SU-DHL-6 (cell line): ENCODE results near the gene PIK3C2G.

Experiments used
- H2AFZ ChIP-seq: fragments of 200-600 bp; sonication (generic); 2 replicates; pipeline ENCODE4 v1.6.1; 2014; ENCODE audit warnings: low read depth, mild to moderate bottlenecking, moderate library complexity, mixed read lengths, antibody characterized with exemption, low read length; ENCODE audit not compliant: severe bottlenecking
- H3F3A ChIP-seq: fragments of 200-600 bp; shearing (Covaris generic); 2 replicates; pipeline ENCODE4 v1.6.0; 2016; ENCODE audit warnings: antibody characterized with exemption, mild to moderate bottlenecking; ENCODE audit not compliant: insufficient read depth
- H3K27ac ChIP-seq: fragments of 200-600 bp; sonication (generic); 2 replicates; pipeline ENCODE4 v1.5.1; 2016; ENCODE audit warnings: low read depth, mild to moderate bottlenecking, low read length, moderate library complexity, mixed read lengths
- H3K27me3 ChIP-seq: fragments of 200-600 bp; sonication (generic), shearing (Covaris generic); 2 replicates; pipeline ENCODE4 v1.6.0; 2014; ENCODE audit warnings: mild to moderate bottlenecking, low read length
- H3K36me3 ChIP-seq: fragments of 200-600 bp; sonication (generic); 2 replicates; pipeline ENCODE4 v1.6.1; 2014; ENCODE audit warnings: mild to moderate bottlenecking, low read length, mixed read lengths
- H3K4me2 ChIP-seq: fragments of 300-600, 200-600 bp; shearing (Covaris generic), sonication (generic); 2 replicates; pipeline ENCODE4 v1.6.0; 2014; ENCODE audit warnings: low read length, low read depth, mild to moderate bottlenecking; ENCODE audit not compliant: poor library complexity, severe bottlenecking
- H3K4me3 ChIP-seq: fragments of 200-600 bp; sonication (generic); 2 replicates; pipeline ENCODE4 v1.5.1; 2014; ENCODE audit warnings: antibody characterized with exemption, low read length, mild to moderate bottlenecking, mixed read lengths; ENCODE audit not compliant: insufficient read depth, poor library complexity, severe bottlenecking
- H3K79me2 ChIP-seq: fragments of 200-600 bp; sonication (generic); 2 replicates; pipeline ENCODE4 v1.6.1; 2014; ENCODE audit warnings: mild to moderate bottlenecking, low read length, moderate library complexity; ENCODE audit not compliant: insufficient read depth
- H3K9ac ChIP-seq: fragments of 200-600 bp; sonication (generic); 2 replicates; pipeline ENCODE4 v1.7.0; 2014; ENCODE audit warnings: mild to moderate bottlenecking, low read length
- H3K9me2 ChIP-seq: fragments of 200-600 bp; sonication (generic); replicated peaks from 2 replicates; pipeline ENCODE4 v1.6.1; 2014; ENCODE audit warnings: low read length; ENCODE audit not compliant: insufficient read depth
- H3K9me3 ChIP-seq: fragments of 200-600 bp; sonication (generic); 2 replicates; pipeline ENCODE4 v1.6.1; 2014; ENCODE audit warnings: low read length, mixed read lengths; ENCODE audit not compliant: insufficient read depth
- H4K20me1 ChIP-seq: fragments of 200-600 bp; sonication (generic); 2 replicates; pipeline ENCODE4 v1.6.1; 2014; ENCODE audit warnings: low read depth, mild to moderate bottlenecking, antibody characterized with exemption, low read length, moderate library complexity, mixed read lengths
- CTCF ChIP-seq: fragments of 200-600 bp; sonication (generic); IDR thresholded peaks from one replicate; pipeline ENCODE4 v1.5.1; 2017; ENCODE audit warnings: antibody characterized with exemption, mild to moderate bottlenecking, low read length, moderate library complexity; ENCODE audit not compliant: insufficient read depth, poor library complexity, severe bottlenecking
- EZH2phosphoT487 ChIP-seq: fragments of 200-600 bp; sonication (generic), shearing (Covaris generic); conservative IDR thresholded peaks from 2 replicates; pipeline ENCODE4 v1.6.1; 2018; ENCODE audit warnings: mild to moderate bottlenecking, antibody characterized with exemption, low read length, moderate library complexity, mixed read lengths

The PIK3C2G gene

DNA sequence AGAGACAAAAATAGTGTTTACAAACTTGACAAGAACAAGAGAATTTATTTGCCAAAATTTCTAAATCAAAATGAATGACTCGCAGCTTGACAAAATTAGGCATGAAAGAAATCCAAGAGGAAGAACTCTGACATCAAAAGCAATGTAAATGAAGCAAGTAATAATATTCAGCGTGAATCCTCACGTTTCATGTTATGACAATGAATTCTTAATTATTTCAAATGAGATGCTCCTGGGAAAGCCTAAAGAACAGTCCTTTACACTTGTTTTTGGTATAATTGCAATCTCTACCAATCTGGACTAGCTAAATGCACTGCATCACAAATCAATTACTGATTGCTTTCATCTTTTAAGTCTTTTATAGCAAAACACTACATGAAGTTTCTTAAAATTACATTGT is 29.1 kb downstream of the PIK3C2G start:
- H3K4me2 ChIP-seq, result no peak overlapping the region
- no peak overlapping the region for H3K9ac ChIP-seq
- no peaks in the 10 kb centered on the region for H3K79me2 ChIP-seq
- no peaks in the 10 kb centered on the region for H3F3A ChIP-seq
- H3K9me2 ChIP-seq, result no peaks in the 10 kb centered on the region
- H3K9me3 ChIP-seq, result no peaks in the 10 kb centered on the region
- no peak overlapping the region for H2AFZ ChIP-seq
- no peak overlapping the region for H3K27ac ChIP-seq
- no peak overlapping the region for H3K4me3 ChIP-seq
- H4K20me1 ChIP-seq, result no peaks in the 10 kb centered on the region
- H3K36me3 ChIP-seq, result no peaks in the 10 kb centered on the region
- H3K27me3 ChIP-seq, result no peaks in the 10 kb centered on the region
- TF ChIP-seq CTCF (no peak), EZH2phosphoT487 (no peak)

GRCh38 chr12:18294889-18295288 is 33.6 kb downstream of the PIK3C2G start:
- Histone ChIP-seq H2AFZ (no peak overlapping the region), H3K9me3 (no peaks in the 10 kb centered on the region), H3F3A (no peaks in the 10 kb centered on the region), H3K27ac (no peak overlapping the region), H3K79me2 (no peaks in the 10 kb centered on the region), H3K27me3 (no peaks in the 10 kb centered on the region), H3K9me2 (no peaks in the 10 kb centered on the region), H3K9ac (no peak overlapping the region), H4K20me1 (no peaks in the 10 kb centered on the region), H3K4me2 (no peak overlapping the region), H3K36me3 (no peaks in the 10 kb centered on the region), H3K4me3 (no peak overlapping the region)
- no peak for TF ChIP-seq EZH2phosphoT487
- no peak for TF ChIP-seq CTCF

- TF ChIP-seq CTCF (no peak), EZH2phosphoT487 (no peak)
- Histone ChIP-seq H3K4me2 (no peak overlapping the region), H3K79me2 (no peaks in the 10 kb centered on the region), H3F3A (no peaks in the 10 kb centered on the region), H3K9me2 (no peaks in the 10 kb centered on the region), H4K20me1 (no peaks in the 10 kb centered on the region), H3K9ac (no peak overlapping the region), H3K27ac (no peak overlapping the region), H3K27me3 (no peaks in the 10 kb centered on the region), H3K36me3 (no peaks in the 10 kb centered on the region), H3K9me3 (no peaks in the 10 kb centered on the region), H3K4me3 (no peak overlapping the region), H2AFZ (no peak overlapping the region)
Observed at GRCh38 chr12:18296201-18296908, 35.0 kb downstream of the PIK3C2G start.
